PC-3 (cell line): ENCODE results near the gene MYO1A. TPM values are rescaled to one million over a fixed set of nuclear protein-coding genes. Genes with fewer than 3 reads are reported as not detected.

ENCODE experiments used
- ATAC-seq: fragments of 200-7000 bp; cut with Tn5 transposase; 2 replicates; pipeline ENCODE4 v1.9.1; 2020; ENCODE audit warnings: mild to moderate bottlenecking, moderate library complexity
- BruUV-seq: library from RNA; stranded (reverse); fragments of 400-500 nt; replicated peaks from 2 replicates; lab custom pipeline; 2021; lab: Mats Ljungman, UMichigan
- CTCF ChIA-PET: fragments of 300-600 bp; sonication (Branson Sonifier 250); formaldehyde crosslinking; loops from one replicate; lab custom pipeline; 2022; ENCODE audit warnings: antibody characterized with exemption; lab: Charles Lee
- POLR2A ChIA-PET: fragments of 300-600 bp; sonication (Branson Sonifier 250); formaldehyde crosslinking; loops from one replicate; lab custom pipeline; 2022; ENCODE audit warnings: antibody characterized with exemption; ENCODE audit not compliant: unreplicated experiment; lab: Charles Lee
- DNase-seq: peaks from one replicate; pipeline ENCODE4 v3.0.0-alpha.2; 2015
- H2AFZ ChIP-seq: fragments of 300-600 bp; sonication (generic); 2 replicates; pipeline ENCODE4 v1.6.0; 2016; ENCODE audit warnings: antibody characterized with exemption, low read length
- H3F3A ChIP-seq: fragments of 300-600 bp; sonication (generic); one replicate; pipeline ENCODE4 v1.6.0; 2017; ENCODE audit warnings: antibody characterized with exemption, low read length, control low read depth, mild to moderate bottlenecking; ENCODE audit not compliant: unreplicated experiment
- H3K27ac ChIP-seq: fragments of 300-600 bp; sonication (generic); 2 replicates; pipeline ENCODE4 v1.5.1; 2016; ENCODE audit warnings: mild to moderate bottlenecking, low read length
- H3K27me3 ChIP-seq: fragments of 300-600 bp; sonication (generic); 2 replicates; pipeline ENCODE4 v1.6.1; 2016; ENCODE audit warnings: low read length, mixed read lengths
- H3K36me3 ChIP-seq: fragments of 300-600 bp; sonication (generic); 2 replicates; pipeline ENCODE4 v1.6.1; 2016; ENCODE audit warnings: low read depth, mixed run types, low read length, mixed read lengths
- H3K4me1 ChIP-seq: fragments of 300-600 bp; sonication (generic); 2 replicates; pipeline ENCODE4 v1.5.1; 2016; ENCODE audit warnings: low read length; ENCODE audit not compliant: insufficient read depth
- H3K4me2 ChIP-seq: fragments of 300-600 bp; sonication (generic); 2 replicates; pipeline ENCODE4 v1.6.0; 2016; ENCODE audit warnings: low read length
- H3K4me3 ChIP-seq: fragments of 300-600 bp; sonication (generic); 2 replicates; pipeline ENCODE4 v1.5.1; 2016; ENCODE audit warnings: mild to moderate bottlenecking, low read length, mixed read lengths
- H3K79me2 ChIP-seq: fragments of 300-600 bp; sonication (generic); 2 replicates; pipeline ENCODE4 v1.6.1; 2017; ENCODE audit warnings: low read length, mixed read lengths
- H3K9ac ChIP-seq: fragments of 300-600 bp; sonication (generic); 2 replicates; pipeline ENCODE4 v1.6.0; 2016; ENCODE audit warnings: mild to moderate bottlenecking, low read length
- H3K9me2 ChIP-seq: fragments of 300-600 bp; sonication (generic); replicated peaks from 2 replicates; pipeline ENCODE4 v1.6.1; 2016; ENCODE audit warnings: mixed run types, low read length, mixed read lengths
- H3K9me3 ChIP-seq: fragments of 300-600 bp; sonication (generic); 2 replicates; pipeline ENCODE4 v1.6.1; 2016; ENCODE audit warnings: low read length, mixed read lengths
- H4K20me1 ChIP-seq: fragments of 300-600 bp; sonication (generic); 2 replicates; pipeline ENCODE4 v1.6.1; 2016; ENCODE audit warnings: low read length, mixed read lengths
- CTCF ChIP-seq: fragments of 300-600 bp; sonication (generic); conservative IDR thresholded peaks from 2 replicates; pipeline ENCODE4 v1.5.1; 2017; ENCODE audit warnings: antibody characterized with exemption, low read depth, mild to moderate bottlenecking, low read length
- EZH2 ChIP-seq: fragments of 300-600 bp; sonication (generic); IDR thresholded peaks from one replicate; pipeline ENCODE4 v1.6.1; 2017; ENCODE audit warnings: antibody characterized with exemption, mild to moderate bottlenecking, low read length; ENCODE audit not compliant: unreplicated experiment
- EZH2phosphoT487 ChIP-seq: fragments of 300-600 bp; sonication (generic); IDR thresholded peaks from 2 replicates; pipeline ENCODE4 v1.6.1; 2018; ENCODE audit warnings: mild to moderate bottlenecking, antibody characterized with exemption, low read length, borderline replicate concordance
- intact Hi-C: fragments of 100-400 bp; cut with micrococcal nuclease; formaldehyde crosslinking; loops from 2 replicates; pipeline ENCODE4 v1.9.0; 2023
- total RNA-seq: library from RNA; depleted of rRNA; stranded (reverse); fragments of >200 nt; gene quantifications from 2 replicates; pipeline ENCODE4 v1.2.3, GENCODE V29; 2014

MYO1A gene
- total RNA-seq, 1 experiment from 2014 or later = not detected

DNA sequence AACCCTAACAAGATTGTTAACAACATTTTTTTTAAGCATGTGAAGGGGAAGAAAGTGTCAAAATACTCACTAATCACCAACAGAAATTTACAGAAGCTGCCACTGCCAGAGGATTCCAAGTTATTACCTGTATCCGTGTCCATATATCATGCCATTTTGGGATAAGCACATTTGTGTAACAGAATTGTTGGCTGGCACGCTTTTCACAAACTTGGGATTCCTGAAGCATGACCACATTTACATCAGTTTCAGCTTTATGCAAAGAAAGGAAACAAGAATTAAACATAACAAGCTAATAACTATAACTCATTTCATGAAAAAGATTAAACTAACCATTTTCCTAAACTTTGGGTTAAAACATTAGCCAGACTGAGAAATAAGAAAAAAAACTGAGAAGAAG is 22.7 kb upstream of the MYO1A start:
- Histone ChIP-seq H3K4me2 (no peak overlapping the region), H3K79me2 (peaks cover 13% of the 10 kb centered on the region), H4K20me1 (no peaks in the 10 kb centered on the region), H2AFZ (no peak overlapping the region), H3K9me3 (no peaks in the 10 kb centered on the region), H3K27ac (no peak overlapping the region), H3K27me3 (no peaks in the 10 kb centered on the region), H3K36me3 (peaks cover 29% of the 10 kb centered on the region), H3K9ac (no peak overlapping the region), H3K4me3 (no peak overlapping the region), H3K4me1 (no peaks in the 10 kb centered on the region), H3F3A (no peaks in the 10 kb centered on the region), H3K9me2 (no peaks in the 10 kb centered on the region)
- intact Hi-C loops = no loop called here
- no TSS peak for BruUV-seq
- DNase-seq = no peak
- ChIA-PET CTCF (interaction anchor here (0.6 kb wide), 1 partner anchor 29 kb away, joined by 6 read pairs; no protein-coding TSS in a partner anchor), POLR2A (no interaction called here)
- ATAC-seq = no peak
- TF ChIP-seq EZH2phosphoT487 (no peak), EZH2 (no peak), CTCF (no peak)

DNA sequence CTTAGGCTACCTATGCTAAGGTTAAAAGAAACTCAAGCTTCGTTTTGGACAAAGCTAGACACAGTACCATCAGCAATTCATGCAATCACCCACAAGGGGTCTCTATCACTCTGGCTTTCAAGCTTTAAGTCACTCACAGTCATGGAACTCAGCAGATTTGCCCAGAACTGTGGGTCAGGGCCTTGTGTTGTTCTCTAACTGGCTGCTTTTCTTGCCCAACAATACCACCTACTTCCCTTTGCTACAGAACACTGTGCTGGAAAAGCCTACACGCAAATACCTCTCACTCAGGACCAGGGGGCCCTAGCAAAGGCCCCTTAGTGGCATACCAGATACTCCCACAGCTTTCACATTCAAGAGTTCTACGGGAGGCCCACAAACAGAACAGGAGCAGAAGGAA is 19.6 kb upstream of the MYO1A start:
- CTCF ChIA-PET = interaction anchor here (0.6 to 2.6 kb wide), 8 partner anchors 9 to 144 kb away, joined by 3 to 78 read pairs (median 6); partner anchors contain the start of genes NAB2, NEMP1 and STAT6
- Histone ChIP-seq H3K27me3 (no peaks in the 10 kb centered on the region), H4K20me1 (no peaks in the 10 kb centered on the region), H3K4me2 (no peak overlapping the region), H3K9me3 (no peaks in the 10 kb centered on the region), H3K9me2 (no peaks in the 10 kb centered on the region), H3K4me1 (no peaks in the 10 kb centered on the region), H3K4me3 (no peak overlapping the region), H3K36me3 (peaks cover 33% of the 10 kb centered on the region; the same call in 1 of the 2 replicates), H3K27ac (no peak overlapping the region), H2AFZ (no peak overlapping the region), H3K79me2 (no peaks in the 10 kb centered on the region), H3K9ac (no peak overlapping the region), H3F3A (no peaks in the 10 kb centered on the region)
- POLR2A ChIA-PET = interaction anchor here (0.6 to 1.0 kb wide), 2 partner anchors 43 to 58 kb away, joined by 5 to 11 read pairs; no protein-coding TSS in a partner anchor
- intact Hi-C loops = loop anchor here (1.0 to 5.0 kb wide), 2 partner anchors 43 to 113 kb away; no protein-coding TSS in a partner anchor
- BruUV-seq = no TSS peak
- DNase-seq (peak; percentile 80), ATAC-seq (peak; percentile 99)
- TF ChIP-seq CTCF (peak; percentile 94), EZH2phosphoT487 (no peak)

GRCh38 chr12:57066245-57066644 is 16.3 kb upstream of the MYO1A start:
- H3K36me3 ChIP-seq = peaks cover 38% of the 10 kb centered on the region; the same call in 1 of the 2 replicates
- no peak for ATAC-seq
- CTCF ChIA-PET = no interaction called here
- H3K9me3 ChIP-seq = no peaks in the 10 kb centered on the region
- no peaks in the 10 kb centered on the region for H3K4me1 ChIP-seq
- H3K9ac ChIP-seq = no peak overlapping the region
- H3K79me2 ChIP-seq = no peaks in the 10 kb centered on the region
- no TSS peak for BruUV-seq
- no peak overlapping the region for H2AFZ ChIP-seq
- no peaks in the 10 kb centered on the region for H3F3A ChIP-seq
- DNase-seq = no peak
- POLR2A ChIA-PET = no interaction called here
- no peaks in the 10 kb centered on the region for H3K9me2 ChIP-seq
- no peak overlapping the region for H3K4me2 ChIP-seq
- no peaks in the 10 kb centered on the region for H4K20me1 ChIP-seq
- no peak overlapping the region for H3K4me3 ChIP-seq
- TF ChIP-seq EZH2phosphoT487 = no peak
- no peak for TF ChIP-seq EZH2
- TF ChIP-seq CTCF = no peak
- H3K27me3 ChIP-seq = no peaks in the 10 kb centered on the region
- H3K27ac ChIP-seq = no peak overlapping the region
- intact Hi-C loops = loop anchor here (5.0 kb wide), 1 partner anchor 116 kb away; no protein-coding TSS in a partner anchor
